ENCODE results near the gene EFCAB6.

The EFCAB6 gene

DNA sequence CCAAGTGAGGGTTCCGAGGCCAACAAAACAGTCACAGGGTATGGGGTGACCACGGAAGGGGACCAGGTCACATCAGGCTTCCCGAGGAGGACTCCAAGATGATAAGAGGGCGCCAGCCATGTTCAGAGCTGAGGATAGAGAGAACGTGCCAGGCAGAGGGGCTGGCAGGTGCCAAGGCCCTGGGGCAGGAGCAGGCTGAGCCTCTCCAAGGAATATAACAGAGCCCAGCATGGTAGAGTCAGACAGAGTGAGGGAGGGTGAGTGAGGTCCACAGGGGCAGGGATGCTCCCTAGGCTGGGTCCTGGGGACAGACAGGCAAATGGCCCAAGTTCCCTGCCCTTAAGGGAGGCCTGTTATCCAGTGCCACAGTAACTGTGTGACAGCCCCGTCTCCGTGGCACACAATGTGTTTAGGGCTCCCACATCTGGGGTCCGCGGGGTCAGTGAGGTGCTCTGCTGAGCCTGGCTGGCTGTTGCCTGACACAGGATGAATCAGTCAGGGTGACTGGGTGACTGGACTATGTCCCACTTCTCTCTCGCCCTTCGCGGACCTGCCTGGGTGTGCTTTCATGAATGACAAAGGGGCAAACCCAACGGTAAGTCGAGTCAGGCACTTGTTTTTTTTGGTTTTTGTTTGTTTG, 295.0 kb downstream of the EFCAB6 start:
- TF ChIP-seq POLR2AphosphoS5 (IDR thresholded peaks at IDR 0.05; ENCODE audit: low read depth, low read length) (no peak), POLR2A (IDR thresholded peaks at IDR 0.05; ENCODE audit: low read depth, low read length) (no peak), TAF1 (IDR thresholded peaks at IDR 0.05; ENCODE audit: borderline replicate concordance, low read depth, low read length) (no peak)
- DNase-seq (ENCODE audit: insufficient read length), result no peak
- no peak for FAIRE-seq

DNA sequence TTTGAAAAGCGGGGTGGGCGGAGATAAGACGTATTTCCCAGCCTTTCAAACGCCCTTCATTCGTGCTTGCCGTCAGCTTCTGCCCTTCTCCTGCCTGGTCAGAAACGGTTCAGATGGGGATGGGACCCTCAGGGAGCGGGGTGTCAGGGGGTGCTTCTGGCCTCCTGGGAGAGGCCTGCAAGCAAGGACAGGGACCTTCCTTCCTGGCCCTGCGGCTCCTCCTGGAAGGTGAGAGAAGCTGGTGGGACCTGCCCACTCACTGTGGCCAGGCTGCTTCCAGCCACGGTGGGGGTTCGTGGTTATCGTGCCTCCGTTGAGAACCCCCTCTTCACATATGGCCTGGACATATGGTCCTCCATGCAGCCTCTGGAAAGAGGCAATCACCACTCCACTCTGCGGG, 295.7 kb downstream of the EFCAB6 start:
- no peak for FAIRE-seq

DNA sequence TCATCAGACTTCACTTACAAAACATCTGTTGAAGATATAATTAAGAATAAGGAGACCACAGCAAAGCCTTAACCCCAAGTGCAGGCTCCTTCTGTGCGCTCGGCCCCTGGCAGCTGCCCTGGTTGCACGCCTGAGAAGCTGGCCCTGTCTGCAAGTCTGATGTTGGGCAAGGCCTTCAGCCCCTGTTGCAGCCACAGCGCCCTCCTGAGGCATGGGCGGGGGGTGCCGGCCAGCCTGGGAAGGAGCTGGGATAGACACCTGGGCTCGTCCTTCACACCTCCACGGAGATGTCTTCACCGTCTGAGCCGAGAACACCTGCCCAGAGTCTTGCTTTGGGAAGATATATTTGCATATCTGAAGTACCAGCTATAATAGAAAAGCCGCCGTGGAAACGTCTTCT, 296.2 kb downstream of the EFCAB6 start:
- FAIRE-seq, result no peak
- no peak for DNase-seq (ENCODE audit: insufficient read length)
- TF ChIP-seq POLR2AphosphoS5 (IDR thresholded peaks at IDR 0.05; ENCODE audit: low read depth, low read length) (no peak), POLR2A (IDR thresholded peaks at IDR 0.05; ENCODE audit: low read depth, low read length) (no peak), TAF1 (IDR thresholded peaks at IDR 0.05; ENCODE audit: borderline replicate concordance, low read depth, low read length) (no peak)

More for the DNA sequence above, 295.7 kb downstream of the EFCAB6 start:
- DNase-seq (ENCODE audit: insufficient read length), result no peak
- no peak for TF ChIP-seq POLR2AphosphoS5 (IDR thresholded peaks at IDR 0.05; ENCODE audit: low read depth, low read length)
- TF ChIP-seq POLR2A (IDR thresholded peaks at IDR 0.05; ENCODE audit: low read depth, low read length), result no peak
- TF ChIP-seq TAF1 (IDR thresholded peaks at IDR 0.05; ENCODE audit: borderline replicate concordance, low read depth, low read length), result no peak

- DNase-seq (ENCODE audit: insufficient read length) (no peak), FAIRE-seq (no peak)
- TF ChIP-seq POLR2AphosphoS5 (IDR thresholded peaks at IDR 0.05; ENCODE audit: low read depth, low read length) (no peak), TAF1 (IDR thresholded peaks at IDR 0.05; ENCODE audit: borderline replicate concordance, low read depth, low read length) (no peak), POLR2A (IDR thresholded peaks at IDR 0.05; ENCODE audit: low read depth, low read length) (no peak)
Observed at GRCh38 chr22:43515411-43515810, 296.7 kb downstream of the EFCAB6 start.

- FAIRE-seq (no peak), DNase-seq (ENCODE audit: insufficient read length) (no peak)
- TF ChIP-seq POLR2A (IDR thresholded peaks at IDR 0.05; ENCODE audit: low read depth, low read length) (no peak), TAF1 (IDR thresholded peaks at IDR 0.05; ENCODE audit: borderline replicate concordance, low read depth, low read length) (no peak), POLR2AphosphoS5 (IDR thresholded peaks at IDR 0.05; ENCODE audit: low read depth, low read length) (no peak)
Observed at GRCh38 chr22:43514476-43515157, 297.5 kb downstream of the EFCAB6 start.

GRCh38 chr22:43512279-43512678, 299.8 kb downstream of the EFCAB6 start:
- FAIRE-seq, result no peak
- TF ChIP-seq POLR2A (IDR thresholded peaks at IDR 0.05; ENCODE audit: low read depth, low read length) (no peak), TAF1 (IDR thresholded peaks at IDR 0.05; ENCODE audit: borderline replicate concordance, low read depth, low read length) (no peak), POLR2AphosphoS5 (IDR thresholded peaks at IDR 0.05; ENCODE audit: low read depth, low read length) (no peak)
- DNase-seq (ENCODE audit: insufficient read length), result no peak

DNA sequence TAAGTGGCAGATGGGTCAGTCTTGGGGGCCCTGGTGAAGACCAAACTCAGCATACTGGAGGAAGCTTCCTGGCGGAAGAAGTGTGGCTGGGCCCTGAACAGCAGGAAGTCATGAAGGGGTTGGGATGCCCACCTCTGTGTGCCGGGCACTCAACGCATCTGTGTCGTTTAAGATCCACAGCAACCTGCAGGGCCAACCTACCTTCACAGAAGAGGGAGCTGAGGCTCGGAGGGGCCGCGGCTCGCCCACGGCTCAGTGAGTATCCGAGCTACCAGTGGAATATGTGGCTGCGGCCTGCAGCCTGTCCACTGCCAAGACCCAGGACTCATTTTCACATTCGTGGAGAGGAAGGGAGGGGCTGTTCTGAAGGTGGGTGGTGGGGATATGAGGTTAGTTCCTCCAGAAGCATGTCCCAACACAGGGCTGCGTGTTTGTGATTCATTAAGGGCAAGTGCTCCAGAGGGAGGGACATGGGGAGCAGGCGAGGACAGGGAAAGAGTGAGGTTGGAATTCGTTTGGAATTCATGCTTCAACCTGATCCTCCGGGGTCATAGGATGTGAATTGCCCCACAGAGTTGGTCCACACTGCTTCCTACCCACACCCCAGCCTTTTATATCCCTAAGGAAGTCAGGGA, 300.7 kb downstream of the EFCAB6 start:
- TF ChIP-seq TAF1 (IDR thresholded peaks at IDR 0.05; ENCODE audit: borderline replicate concordance, low read depth, low read length) (no peak), POLR2AphosphoS5 (IDR thresholded peaks at IDR 0.05; ENCODE audit: low read depth, low read length) (no peak), POLR2A (IDR thresholded peaks at IDR 0.05; ENCODE audit: low read depth, low read length) (no peak)
- no peak for DNase-seq (ENCODE audit: insufficient read length)
- no peak for FAIRE-seq

- FAIRE-seq (no peak), DNase-seq (ENCODE audit: insufficient read length) (no peak)
- TF ChIP-seq POLR2AphosphoS5 (IDR thresholded peaks at IDR 0.05; ENCODE audit: low read depth, low read length) (no peak), TAF1 (IDR thresholded peaks at IDR 0.05; ENCODE audit: borderline replicate concordance, low read depth, low read length) (no peak), POLR2A (IDR thresholded peaks at IDR 0.05; ENCODE audit: low read depth, low read length) (no peak)
Observed at GRCh38 chr22:43510281-43511070, 301.6 kb downstream of the EFCAB6 start.

- FAIRE-seq (no peak), DNase-seq (ENCODE audit: insufficient read length) (no peak)
- TF ChIP-seq TAF1 (IDR thresholded peaks at IDR 0.05; ENCODE audit: borderline replicate concordance, low read depth, low read length) (no peak), POLR2A (IDR thresholded peaks at IDR 0.05; ENCODE audit: low read depth, low read length) (no peak)
Observed at GRCh38 chr22:43509337-43509736, 302.8 kb downstream of the EFCAB6 start.

DNA sequence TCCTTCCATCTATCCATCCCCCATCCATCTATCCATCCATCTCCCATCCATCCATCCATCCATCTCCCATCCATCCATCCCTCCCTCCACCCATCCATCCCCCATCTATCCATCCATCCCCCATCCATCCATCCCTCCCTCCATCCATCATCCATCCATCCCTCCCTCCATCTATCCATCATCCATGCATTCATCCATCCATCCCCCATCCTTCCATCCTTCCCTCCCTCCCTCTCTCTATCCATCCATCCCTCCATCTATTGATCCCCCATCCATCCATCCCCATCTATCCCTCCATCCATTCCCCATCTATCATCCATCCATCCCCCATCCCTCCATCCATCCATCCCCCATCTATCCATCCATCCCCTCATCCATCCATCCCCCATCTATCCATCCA, 303.6 kb downstream of the EFCAB6 start:
- no peak for TF ChIP-seq POLR2AphosphoS5 (IDR thresholded peaks at IDR 0.05; ENCODE audit: low read depth, low read length)
- no peak for TF ChIP-seq TAF1 (IDR thresholded peaks at IDR 0.05; ENCODE audit: borderline replicate concordance, low read depth, low read length)
- no peak for DNase-seq (ENCODE audit: insufficient read length)
- FAIRE-seq, result no peak

- FAIRE-seq, result no peak
- no peak for DNase-seq (ENCODE audit: insufficient read length)
- TF ChIP-seq TAF1 (IDR thresholded peaks at IDR 0.05; ENCODE audit: borderline replicate concordance, low read depth, low read length) (no peak), POLR2A (IDR thresholded peaks at IDR 0.05; ENCODE audit: low read depth, low read length) (no peak), POLR2AphosphoS5 (IDR thresholded peaks at IDR 0.05; ENCODE audit: low read depth, low read length) (no peak)
Observed at GRCh38 chr22:43507235-43507634, 304.9 kb downstream of the EFCAB6 start.
